Inflammatory macrophage treated with lipopolysaccharide for 1 hour (primary cell): ENCODE results near the gene LOXHD1.

Source experiments
- DNase-seq, 2 donors: peaks; one replicate each; pipeline ENCODE4 v3.0.0-alpha.2; 2020 to 2022

The LOXHD1 gene

DNA sequence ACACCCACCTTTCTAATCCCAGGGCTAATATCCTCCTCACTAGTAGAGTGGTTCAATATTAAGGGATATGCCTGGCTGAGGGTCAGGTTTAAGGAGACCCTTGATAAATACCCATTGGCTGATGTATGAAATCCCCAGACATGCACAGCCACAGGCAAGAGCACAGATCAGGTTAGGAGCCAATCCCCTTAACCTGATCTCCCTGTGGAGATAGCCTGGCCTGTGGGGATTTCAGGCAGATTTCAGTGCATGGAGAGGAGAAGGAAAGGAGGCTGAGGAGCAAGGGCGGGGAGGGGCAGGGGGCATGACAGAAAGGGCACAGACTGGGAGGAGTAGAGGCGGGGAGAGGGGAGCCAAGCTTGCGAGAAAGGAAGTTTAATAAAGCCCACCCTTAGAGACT is 129.0 kb downstream of the LOXHD1 start:
- DNase-seq = no peak

DNA sequence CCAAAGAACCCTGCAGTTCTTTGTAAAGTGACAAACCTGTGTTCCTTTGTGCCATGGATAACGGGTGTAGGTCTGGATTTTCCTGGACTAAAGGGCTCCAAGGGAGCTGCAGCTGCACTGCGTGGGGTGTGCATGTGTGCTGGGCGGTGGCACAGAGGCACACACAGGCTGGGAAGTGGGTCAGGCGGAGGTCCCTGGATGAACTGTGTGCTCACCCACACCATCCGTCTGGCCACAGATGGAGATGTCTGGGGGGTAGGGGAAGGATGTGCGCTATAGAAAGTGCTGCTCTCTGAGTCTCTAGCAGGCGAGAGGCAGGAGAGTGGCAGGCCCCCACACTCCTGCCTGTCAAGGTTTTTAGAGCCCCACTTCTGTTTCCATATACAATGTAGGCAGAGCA is 137.2 kb downstream of the LOXHD1 start:
- DNase-seq = no peak

DNA sequence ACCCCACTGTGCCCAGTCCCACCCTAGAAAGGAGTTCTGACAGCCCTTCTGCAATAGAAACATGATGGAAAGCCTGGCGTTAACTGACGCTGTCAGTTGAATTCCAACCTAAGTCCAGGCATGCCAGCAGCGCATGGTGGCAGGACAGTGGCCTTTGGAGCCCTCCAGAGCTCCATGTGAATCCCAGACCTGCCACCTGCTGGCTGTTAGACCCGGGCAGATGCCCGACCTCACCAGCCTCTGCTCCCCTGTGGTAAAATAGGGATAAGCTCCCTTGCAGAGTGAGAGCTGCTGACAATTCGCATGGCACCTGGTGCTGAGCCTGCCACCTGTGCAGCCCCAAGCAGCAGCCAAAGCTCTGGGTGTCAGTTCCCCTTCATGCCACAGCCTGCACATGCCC is 138.6 kb downstream of the LOXHD1 start:
- DNase-seq = no peak

DNA sequence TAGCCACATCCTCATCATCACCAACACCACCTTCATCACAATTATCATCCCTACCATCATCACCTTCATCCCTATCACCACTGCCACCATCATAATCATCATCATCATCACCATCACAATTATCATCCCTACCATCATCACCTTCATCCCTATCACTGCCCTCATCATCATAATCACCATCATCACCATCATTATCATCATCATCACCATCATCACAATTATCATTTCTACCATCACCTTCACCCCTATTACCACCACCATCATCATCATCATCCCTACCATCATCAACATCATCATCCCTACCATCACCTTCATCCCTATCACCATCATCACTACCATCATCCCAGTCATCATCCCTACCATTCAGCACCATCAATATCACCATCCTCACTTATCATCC is 140.5 kb downstream of the LOXHD1 start:
- no peak for DNase-seq

DNA sequence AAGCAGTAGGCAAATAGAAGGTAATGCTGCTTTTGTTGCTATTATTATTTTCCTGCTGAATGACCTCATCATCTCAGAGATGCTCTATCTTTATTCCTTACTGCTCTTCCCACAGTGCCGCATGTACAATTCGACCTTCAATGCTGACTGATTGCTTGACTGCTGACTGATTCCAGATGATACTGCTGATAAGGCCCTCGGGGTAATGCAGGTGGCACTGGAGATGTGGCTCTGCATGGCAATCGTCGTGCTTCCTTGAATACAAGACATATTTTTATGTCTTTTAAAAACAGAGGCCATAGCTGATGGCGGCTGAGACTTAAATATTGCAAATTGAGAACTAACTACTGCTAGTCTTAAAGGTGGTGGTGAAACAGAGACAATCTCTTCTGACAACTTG is 146.6 kb downstream of the LOXHD1 start:
- no peak for DNase-seq

DNA sequence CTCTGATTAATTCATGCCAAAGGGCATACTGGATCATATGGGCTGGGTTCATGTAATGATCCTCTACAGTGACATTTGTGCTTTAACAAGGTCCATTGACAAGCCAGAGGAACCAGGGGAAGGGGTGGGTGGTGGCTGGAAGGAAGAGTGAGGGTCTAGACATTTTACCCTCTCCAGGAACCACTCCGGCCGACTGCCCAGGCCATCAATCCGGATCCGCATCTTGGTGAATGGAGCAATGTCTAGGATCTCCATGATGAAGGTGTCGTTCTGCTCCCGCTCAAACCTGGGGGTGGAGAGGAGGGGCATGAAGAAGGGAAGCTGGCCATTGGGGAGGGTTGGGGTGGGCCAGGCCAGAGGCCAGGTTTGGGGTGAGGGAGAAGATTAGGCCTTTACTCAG is 147.5 kb downstream of the LOXHD1 start:
- DNase-seq = no peak

DNA sequence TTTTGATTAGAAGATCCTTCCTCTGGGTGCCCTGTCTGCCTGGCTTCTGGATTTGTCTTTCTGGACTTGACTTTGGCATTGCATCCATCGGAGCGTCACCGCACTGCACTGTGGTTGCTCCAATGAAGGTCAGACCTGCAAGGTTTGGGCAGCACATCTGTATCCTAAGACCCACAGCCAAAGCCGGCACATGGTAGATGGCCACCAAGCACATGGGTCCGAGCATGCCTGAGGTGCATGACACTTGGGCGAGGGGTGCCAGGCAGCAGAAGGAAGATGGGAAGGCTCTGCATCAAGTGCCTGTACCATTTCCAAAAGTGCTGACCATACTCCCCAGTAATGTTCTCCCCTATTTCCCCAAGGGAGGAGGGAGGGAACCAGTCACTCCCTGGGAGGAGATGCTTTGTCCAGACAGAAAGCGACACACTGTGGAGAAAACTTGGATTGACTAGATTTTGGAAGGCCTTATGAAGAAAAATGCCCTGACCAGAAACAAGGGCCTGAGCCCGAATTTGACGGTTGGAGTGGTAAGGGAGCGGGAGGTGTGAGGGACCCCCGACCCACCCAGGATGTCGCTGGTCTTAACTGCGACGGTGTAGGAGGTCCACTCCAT is 149.9 kb downstream of the LOXHD1 start:
- no peak for DNase-seq

DNA sequence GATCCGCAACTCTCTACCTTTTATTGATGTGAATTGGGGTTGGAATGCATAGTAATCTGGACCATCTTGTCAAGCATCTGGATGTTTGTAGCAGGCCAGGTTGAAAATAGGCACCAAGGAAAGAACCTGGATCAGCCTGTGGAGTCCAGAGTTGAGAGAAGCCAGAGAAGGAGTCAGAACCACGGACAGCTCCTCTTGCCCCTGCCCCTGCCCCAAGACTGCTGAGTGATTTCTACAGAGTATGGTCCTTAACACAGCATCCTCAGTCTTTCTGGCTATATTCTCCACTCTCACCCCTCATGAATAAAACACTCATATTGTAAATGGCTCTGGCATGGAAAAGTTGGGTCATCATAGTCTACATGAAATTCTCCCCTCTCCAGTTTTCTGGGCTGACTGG is 154.6 kb downstream of the LOXHD1 start:
- no peak for DNase-seq

DNA sequence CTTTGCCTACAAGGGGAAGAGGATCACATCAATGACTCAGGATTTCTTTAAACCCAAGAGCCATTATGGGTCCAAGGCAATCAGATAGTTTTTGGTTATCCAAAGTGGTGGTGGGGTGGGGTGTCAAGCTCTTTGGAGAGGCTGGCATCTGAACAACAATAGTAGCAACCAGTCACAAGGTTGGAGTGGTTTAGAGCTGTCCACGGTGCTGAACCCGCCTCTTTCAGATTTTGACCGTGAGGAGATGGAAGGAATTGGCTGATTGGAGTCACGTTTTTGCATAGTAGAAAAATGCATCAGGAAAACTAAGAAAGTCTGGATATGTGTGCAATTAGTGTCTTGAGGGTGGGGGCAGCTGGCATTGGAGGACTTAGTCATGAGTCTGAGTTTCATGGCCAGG is 159.9 kb downstream of the LOXHD1 start:
- DNase-seq = peak in 1 of 2 donors; percentile 29

DNA sequence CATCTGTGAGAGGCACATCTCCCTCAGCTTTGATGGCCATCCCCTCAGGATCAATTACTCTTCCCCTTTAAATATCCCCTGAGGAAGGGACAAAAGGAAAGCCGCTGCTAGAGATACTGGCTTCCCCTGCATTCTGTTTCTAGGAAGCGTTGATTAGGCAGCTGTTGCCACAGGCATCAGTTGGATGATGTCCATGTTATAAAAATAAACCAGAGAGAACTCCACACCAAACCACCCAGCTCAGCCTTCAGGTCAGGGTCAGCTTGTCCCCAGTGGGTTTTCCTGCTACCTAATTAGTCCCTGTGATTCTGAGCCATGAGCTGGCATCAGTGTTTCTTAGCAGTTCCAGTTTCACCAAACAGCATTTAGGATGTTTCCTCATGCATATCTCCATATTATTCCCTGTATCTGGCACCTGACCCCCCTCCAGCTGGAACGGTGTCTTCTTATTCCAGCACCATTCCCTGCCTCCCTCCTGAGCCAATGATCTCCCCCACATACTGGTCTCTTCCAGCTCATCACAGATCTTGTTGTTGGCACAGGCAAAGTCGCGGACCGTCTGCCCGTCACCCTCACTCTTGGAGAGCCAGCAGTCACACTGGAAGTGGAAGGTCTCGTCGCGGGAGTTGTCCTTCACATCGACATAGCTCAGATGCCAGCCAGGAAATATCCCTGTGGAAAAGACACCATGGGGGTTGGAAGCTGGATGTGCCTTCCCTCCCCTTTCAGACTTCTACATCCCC is 168.4 kb downstream of the LOXHD1 start:
- DNase-seq = no peak

DNA sequence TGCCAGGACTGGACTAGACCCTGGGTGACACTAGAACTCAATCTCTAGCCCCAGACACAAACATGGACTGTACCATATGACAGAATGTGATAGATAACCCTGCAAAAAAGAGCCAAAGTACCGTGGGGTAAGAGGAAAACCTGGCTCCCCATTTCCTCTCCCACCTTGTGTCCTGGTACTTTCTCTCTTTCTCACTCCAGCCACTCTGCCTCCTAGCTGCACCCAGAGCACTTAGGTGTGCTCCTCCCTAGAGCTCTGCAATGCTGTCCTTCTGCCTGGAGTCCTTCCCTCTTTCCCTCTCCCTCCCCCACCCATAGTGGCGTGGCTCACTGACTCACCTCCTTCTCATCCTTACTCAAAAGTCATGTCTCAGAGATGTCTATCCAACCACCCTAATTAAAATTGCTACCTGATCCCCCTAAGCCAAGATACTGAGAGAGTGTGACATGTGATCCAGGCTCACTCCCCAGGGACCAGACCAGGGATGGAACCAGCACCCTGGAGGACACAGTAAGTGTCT is 171.3 kb downstream of the LOXHD1 start:
- DNase-seq = no peak

DNA sequence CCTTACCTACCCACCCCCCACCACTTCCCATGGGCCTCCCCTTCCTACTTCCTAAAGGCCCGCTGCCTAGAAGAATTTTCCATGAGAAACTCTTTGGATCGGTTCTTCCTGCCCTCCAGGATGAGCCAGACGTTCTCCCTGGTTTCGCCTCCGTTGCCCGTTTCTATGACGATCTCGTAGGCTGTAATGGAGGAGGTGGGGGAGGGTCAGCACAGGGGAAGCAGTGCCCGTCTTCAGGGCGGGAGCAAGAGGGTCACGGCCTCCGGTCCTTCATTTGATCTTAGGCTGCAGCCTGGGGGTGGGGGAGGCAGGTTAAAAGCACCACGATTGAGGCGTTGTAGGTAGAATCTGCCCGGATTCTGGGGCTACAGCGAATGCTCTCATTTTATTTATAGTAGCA is 172.0 kb downstream of the LOXHD1 start:
- no peak for DNase-seq

DNA sequence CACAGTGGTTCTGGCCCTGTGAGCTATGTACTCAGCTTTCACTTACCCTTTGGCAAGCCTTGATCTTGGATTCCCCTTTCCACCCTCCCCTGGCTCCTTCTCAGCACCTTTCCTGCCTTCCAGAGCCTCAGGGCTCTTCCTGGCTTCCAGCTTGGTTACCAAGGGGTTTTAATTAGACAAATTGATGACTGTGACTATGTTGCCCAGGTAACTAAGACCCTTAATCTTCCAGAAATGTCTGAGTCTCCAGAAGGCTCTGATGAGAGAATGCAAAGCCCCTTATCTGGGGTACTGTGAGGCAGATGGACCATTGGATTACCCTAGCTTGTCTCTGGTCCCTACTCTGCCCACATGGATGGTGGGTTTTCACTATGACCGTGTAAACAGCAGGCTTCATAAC is 174.2 kb downstream of the LOXHD1 start:
- no peak for DNase-seq

DNA sequence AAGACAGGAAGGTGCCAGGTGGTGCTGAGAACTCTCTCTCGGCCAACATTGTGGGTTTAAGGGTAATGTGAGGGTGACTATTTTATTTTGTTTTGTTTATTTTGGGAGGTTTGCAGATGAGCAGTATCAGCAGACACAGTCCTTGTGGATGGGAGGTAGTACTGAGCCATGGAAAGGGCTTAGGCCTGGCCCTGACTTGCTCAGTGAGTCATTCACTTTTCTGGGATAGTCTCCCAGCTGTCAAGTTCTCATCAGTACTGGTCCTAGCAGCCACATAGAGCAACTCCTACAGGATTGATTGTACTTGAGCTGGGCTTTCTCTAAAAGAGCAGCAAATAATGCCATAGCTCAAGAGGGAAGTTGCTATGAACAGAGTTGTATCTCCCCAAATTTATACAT is 175.2 kb downstream of the LOXHD1 start:
- no peak for DNase-seq

DNA sequence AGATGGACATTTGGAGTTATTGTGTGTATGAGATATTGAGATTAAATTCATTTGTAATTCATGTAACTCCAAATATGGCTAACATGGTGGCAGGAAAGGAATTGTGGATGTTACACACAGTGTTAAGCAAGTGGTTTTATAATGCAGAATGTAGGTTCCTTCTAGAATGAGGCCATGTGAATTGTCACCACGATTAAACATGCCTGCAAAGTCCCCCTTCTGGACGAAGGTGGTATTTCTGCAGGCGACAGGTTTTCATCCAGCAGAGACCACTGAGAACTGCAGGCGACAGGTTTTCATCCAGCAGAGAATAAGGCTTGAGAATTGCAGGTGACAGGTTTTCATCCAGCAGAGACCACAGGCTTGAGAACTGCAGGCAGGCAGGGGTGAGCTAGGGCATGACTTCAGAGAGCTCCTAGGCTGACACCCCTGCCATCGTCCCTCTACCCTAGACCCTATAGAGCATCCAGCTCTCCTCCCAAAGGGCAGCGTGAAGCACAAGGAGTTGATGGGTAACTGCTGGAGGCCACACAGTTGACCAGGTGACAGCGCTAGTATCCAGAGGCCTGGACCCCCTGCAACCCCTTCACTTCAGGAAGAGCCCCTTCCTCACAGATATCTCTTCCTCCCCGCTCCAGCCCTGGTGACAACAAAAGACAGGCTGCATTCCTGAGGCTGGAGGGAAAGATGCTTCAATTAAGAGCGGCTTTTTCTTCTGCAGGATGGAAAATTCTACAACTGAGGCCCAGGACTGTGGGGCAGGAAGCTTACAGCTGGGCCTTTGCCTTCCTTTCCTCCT is 175.8 kb downstream of the LOXHD1 start:
- peak; percentile 6 to 54 for DNase-seq

DNA sequence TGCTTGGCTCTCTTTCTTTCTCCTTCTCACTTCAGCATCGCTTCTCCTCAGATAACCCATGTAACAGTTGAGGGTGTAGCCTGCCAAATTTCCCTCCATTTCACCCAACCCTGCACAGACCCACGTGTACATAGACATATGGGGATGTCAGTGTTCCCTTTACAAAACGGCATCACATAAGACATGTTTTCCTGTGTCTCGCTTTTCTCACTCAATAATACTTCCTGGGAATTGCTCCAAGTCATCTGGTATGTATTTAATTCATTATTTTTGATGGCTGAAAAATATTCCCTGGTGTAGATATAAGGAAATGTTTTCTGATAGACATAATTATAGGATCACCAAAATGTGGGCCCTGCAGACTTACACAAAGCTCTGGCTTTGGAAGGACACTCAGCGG is 176.8 kb downstream of the LOXHD1 start:
- DNase-seq = no peak

DNA sequence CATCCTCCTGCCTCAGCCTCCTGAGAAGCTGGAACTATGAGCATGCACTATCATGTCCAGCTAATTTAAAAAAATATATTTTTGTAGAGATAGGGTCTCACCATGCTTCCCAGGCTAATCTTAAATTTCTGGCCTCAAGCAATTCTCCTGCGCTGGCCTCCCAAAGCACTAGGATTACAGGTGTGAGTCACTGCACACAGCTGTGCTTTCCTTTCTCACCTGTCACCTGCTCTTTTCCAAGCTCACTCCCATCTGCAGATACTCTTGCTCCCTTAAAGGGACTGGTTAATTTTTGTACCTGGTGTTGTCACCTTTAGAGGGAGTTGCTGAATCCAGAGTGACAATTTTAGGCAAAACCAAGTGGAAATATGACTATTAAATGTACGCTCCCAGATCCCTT is 178.2 kb downstream of the LOXHD1 start:
- no peak for DNase-seq

DNA sequence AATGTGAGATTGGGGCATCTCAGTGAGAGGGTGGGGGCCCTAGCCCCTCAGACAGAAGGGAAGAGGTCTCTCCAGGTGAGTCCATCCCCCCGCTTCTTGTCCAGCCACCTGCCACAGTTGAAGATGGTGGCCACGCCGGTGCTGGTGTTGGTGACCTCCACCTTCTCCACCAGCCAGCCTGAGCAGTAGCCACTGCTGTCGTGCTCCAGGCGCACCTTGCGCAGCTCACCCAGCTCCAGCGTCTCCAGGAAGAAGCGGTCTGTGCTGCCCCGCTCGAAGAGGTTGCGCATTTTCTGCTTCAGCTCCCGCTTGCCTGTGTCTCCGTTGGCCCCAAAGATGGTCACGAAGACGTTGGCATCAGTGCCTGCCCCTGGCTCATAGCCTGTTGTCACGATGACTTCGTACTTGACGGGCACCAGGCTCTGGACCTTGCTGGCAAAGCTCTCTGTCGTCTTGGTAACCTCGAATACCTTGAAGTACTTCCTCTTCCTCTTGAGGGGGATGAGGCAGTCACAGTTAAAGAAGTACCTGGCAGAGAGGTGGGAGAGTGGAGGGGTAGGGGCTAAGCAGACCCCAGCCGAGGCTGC is 179.5 kb downstream of the LOXHD1 start:
- no peak for DNase-seq

DNA sequence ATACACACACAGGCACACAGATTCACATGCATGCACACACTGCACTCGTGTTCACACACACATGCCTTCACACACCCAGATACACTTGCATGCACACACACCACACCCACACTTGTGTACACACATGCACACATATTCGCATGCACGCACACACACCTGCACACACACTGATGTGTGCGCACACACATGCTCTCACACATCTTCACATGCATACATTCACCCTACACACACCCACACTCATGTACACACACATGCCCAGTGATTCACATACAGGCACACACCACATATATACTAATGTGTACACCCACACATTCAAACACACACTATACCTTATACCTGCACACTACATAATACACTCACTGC is 181.6 kb downstream of the LOXHD1 start:
- no peak for DNase-seq

DNA sequence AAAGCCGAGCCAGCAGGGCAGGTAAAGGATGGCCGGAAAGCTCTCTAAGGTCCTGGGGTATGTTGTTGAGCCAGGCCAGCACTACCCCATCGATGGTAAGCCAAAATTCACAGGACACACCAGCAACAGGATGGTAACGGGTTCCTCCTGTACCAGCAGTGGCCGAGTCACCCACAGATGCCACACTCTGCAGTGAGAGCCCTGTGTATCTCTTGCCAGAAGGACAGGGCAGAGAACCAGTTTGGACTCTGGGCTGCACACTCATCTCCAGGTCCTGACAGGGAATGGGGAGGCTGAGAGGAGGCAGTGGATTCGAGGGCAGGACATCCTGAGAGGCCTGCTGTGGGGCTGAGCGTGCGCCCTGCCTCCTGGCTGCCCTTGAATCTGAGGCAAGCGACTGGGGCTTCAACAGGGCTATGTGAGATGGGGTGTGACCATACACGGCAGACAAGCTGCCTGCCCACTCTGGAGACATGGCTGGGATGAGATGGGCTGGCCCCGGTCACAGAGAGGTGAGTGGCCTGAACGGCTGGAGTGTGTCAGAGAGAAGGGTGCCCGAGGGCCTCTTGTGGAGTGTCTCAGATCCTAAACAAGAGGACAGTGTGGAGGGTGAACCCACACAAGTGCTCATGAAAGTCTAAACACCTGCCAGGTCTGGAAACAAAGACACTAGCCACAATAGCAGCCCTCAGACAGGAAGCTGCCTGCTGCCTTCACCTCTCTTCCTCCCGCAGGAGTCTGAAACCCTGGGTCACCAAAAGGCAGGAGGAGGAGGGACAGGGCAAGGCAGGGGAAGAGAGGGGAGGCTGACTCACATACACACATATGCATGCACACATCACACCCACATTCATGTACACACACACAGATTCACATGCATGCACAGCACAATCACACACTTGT is 182.3 kb downstream of the LOXHD1 start:
- no peak for DNase-seq

DNA sequence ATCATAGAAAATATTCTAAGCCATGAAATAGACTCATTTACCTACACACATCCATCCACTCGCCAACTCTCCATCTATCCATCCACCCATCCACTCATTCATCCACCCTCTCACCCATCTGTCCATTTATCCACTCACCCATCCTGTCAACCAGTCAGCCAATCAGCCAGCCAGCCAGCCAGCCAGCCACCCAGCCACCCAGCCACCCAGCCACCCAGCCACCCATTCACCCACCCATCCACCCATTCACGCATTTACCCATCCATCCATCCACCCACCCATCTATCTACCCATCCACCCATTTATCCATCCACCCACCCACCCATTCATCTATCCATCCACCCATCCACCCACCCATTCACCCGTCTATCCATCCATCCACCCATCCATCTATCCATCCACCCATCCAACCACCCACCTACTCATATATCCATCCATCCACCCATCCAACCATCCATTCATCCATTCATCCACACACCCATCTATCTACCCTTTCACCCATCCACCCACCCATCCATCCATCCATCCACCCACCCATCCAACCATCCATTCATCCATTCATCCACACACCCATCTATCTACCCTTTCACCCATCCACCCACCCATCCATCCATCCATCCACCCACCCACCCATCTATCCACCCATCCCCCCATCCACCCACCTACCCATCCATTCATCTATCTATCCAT is 185.1 kb downstream of the LOXHD1 start:
- DNase-seq = no peak

DNA sequence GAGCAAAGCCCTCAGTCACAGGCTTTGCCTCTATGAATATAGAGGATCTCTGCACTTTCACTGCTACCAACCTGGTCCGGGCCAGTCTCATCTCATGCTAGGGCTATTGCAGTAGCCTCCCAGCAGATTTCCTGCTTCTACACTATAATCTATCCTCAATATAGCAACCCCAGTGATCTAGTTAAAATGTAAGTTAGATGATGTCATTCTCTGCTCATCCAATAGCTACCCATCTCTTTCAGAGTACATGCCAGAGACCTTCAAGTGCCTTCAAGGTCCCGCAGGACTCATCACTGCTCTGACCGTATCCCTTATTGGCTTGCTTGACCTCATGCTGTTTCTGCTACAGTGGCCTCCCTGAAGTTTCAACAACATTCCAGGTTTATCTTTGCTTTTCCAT is 186.3 kb downstream of the LOXHD1 start:
- DNase-seq = no peak
